Stimulated activated effector memory CD8-positive, alpha-beta T cell treated with anti-CD3 and anti-CD28 coated beads, Interleukin-12 subunit alpha, Interleukin-12 subunit beta, amount 100 ng/mL, for 72 hours (primary cell): Measurements from ENCODE around the gene KCNH2.
A peak's percentile ranks its signal among the peaks of the same experiment; 100 is the strongest.

Source experiments
- ATAC-seq: fragments of 150-1000 bp; cut with Tn5 transposase; 2 replicates; pipeline ENCODE4 v1.10.0; 2021
- DNase-seq, 2 donors: peaks; one replicate each; pipeline ENCODE4 v3.0.0; 2021 to 2022; ENCODE audit warnings: low spot score in 2 of 2
- H3K27ac Mint-ChIP-seq: one replicate; pipeline ENCODE4 v1.8.0; 2022; ENCODE audit warnings: mild to moderate bottlenecking, mixed read lengths
- H3K36me3 Mint-ChIP-seq: one replicate; pipeline ENCODE4 v1.8.0; 2022; ENCODE audit warnings: mild to moderate bottlenecking, mixed read lengths
- H3K4me1 Mint-ChIP-seq: one replicate; pipeline ENCODE4 v1.8.0; 2022; ENCODE audit warnings: mixed read lengths
- H3K4me3 Mint-ChIP-seq: one replicate; pipeline ENCODE4 v1.8.0; 2022; ENCODE audit warnings: mild to moderate bottlenecking, mixed read lengths
- H3K9me3 Mint-ChIP-seq: one replicate; pipeline ENCODE4 v1.8.0; 2022; ENCODE audit warnings: mixed read lengths

The KCNH2 gene

GRCh38 chr7:150993511-150993910 is 15.4 kb upstream of the KCNH2 start:
- peaks cover 6% of the 10 kb centered on the region for H3K36me3 Mint-ChIP-seq
- DNase-seq, result no peak
- H3K9me3 Mint-ChIP-seq, result peaks cover 14% of the 10 kb centered on the region
- H3K27ac Mint-ChIP-seq, result no peak overlapping the region
- H3K4me1 Mint-ChIP-seq, result peaks cover 23% of the 10 kb centered on the region
- ATAC-seq, result no peak
- H3K4me3 Mint-ChIP-seq, result no peak overlapping the region

DNA sequence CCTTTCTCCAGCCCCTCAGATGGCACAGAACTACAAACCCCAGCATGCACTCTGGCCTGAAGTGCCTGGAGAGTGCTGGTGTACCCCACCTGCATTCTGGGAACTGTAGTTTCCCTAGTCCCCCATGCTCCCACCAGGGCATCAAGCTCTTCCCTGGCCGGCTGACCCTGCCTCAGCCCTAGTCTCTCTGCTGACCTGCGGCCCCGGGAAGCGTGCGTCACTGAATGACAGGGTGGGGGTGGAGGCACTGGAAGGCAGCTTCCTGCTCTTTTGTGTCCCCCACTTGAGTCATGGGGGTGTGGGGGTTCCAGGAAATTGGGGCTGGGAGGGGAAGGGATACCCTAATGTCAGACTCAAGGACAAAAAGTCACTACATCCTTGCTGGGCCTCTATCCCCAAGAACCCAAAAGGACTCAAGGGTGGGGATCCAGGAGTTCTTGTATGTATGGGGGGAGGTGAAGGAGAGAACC is 14.7 kb upstream of the KCNH2 start:
- peak; percentile 31 for ATAC-seq
- no peak overlapping the region for H3K27ac Mint-ChIP-seq
- H3K9me3 Mint-ChIP-seq, result peaks cover 14% of the 10 kb centered on the region
- DNase-seq, result no peak
- H3K36me3 Mint-ChIP-seq, result peaks cover 6% of the 10 kb centered on the region
- H3K4me1 Mint-ChIP-seq, result peaks cover 24% of the 10 kb centered on the region
- no peak overlapping the region for H3K4me3 Mint-ChIP-seq

DNA sequence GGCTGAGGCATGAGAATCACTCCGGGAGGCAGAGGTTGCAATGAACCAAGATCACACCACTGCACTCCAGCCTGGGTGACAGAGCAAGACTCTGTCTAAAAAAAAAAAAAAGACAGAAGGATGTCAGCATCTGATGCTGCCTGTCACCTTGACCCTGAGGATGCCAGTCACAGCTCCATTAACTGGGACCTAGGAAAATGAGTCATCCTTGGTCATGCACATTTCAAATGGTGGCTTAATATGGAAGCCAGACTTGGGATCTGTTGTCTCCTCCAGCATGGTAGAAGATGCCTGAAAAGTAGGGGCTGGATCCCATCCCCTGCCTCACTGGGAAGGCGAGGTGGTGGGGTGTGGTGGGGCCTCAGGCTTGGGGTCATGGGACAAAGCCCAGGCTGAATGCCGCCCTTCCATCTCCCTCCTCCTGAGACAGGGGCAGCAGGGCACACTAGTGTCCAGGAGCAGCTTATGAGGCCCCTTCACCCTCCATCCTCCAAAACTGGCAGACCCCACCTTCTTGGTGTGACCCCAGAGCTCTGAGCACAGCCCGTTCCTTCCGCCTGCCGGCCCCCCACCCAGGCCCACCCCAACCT is 14.0 kb upstream of the KCNH2 start:
- no peak for DNase-seq
- ATAC-seq, result no peak
- no peak overlapping the region for H3K4me3 Mint-ChIP-seq
- no peak overlapping the region for H3K27ac Mint-ChIP-seq
- peaks cover 19% of the 10 kb centered on the region for H3K4me1 Mint-ChIP-seq
- peaks cover 6% of the 10 kb centered on the region for H3K36me3 Mint-ChIP-seq
- peaks cover 14% of the 10 kb centered on the region for H3K9me3 Mint-ChIP-seq

DNA sequence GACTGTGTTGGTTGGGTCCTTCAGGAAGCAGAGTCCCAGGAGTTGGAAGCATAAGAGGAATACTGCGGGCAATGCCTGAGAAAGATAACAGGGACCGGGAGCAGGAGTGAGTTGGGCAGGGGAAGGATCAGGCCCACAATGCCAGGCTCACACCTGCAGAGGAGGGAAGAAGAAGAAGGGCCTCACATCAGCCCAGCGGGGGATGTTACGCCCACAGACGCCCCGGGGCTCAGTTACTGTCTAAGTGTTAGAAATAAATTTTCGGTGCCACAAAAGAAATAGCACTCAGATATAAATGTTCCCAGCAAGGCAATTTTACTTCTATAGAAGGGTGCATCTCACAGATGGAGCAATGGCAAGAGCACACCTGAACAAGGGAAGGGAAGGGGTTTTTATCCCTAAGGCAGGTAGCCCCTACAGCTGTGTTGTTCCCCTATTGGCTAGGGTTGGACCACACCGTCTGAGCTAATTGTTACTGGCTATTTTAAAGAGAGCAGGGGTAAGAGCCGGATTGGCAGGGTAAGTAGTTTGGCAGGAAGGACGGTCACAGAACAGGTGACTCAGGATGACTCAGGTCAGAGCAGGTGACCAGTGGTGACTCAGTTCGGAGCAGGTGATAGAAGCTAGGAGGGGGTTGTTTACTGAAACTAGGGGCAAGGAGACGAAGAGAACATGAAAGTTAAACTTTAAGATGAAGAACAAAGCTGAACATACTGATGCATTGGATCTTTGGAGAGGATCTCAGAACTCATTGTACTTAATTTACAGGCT is 12.5 kb upstream of the KCNH2 start, which contains the start of gene NOS3:
TSS of gene NOS3 (plus strand) at position 602 of the 771 bp plus-strand sequence. CDS start 2,787 bp downstream, outside the sequence.
- ATAC-seq (no peak), DNase-seq (no peak)
- H3K27ac Mint-ChIP-seq, result no peak within 1 kb of the TSS
- peaks cover 14% of the 10 kb centered on the region for H3K9me3 Mint-ChIP-seq
- H3K4me1 Mint-ChIP-seq, result peaks cover 27% of the 10 kb centered on the region
- H3K36me3 Mint-ChIP-seq, result peaks cover 6% of the 10 kb centered on the region
- H3K4me3 Mint-ChIP-seq, result no peak within 1 kb of the TSS

DNA sequence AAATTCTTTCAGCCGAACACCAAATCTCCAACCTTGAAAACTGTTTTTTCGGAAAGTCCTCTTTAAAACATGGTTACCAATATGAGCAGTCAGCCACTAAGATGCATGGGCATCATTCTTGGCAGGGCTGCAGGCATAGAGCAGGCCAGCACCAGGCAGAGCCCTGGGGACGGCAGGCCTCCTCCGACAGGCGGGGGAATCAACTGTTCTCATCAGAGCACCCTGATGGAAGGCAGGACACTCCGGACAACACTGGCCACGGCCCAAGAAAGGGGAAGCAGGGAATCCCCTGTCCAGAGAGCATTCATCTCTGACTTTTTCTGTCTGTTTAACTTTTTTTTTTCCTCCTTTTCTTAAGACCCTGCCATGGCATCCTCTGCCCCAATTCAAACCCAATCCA is 11.3 kb upstream of the KCNH2 start:
- Mint-ChIP-seq H3K4me3 (no peak overlapping the region), H3K27ac (no peak overlapping the region), H3K4me1 (peaks cover 28% of the 10 kb centered on the region), H3K9me3 (peaks cover 14% of the 10 kb centered on the region), H3K36me3 (peaks cover 6% of the 10 kb centered on the region)
- ATAC-seq (no peak), DNase-seq (no peak)

DNA sequence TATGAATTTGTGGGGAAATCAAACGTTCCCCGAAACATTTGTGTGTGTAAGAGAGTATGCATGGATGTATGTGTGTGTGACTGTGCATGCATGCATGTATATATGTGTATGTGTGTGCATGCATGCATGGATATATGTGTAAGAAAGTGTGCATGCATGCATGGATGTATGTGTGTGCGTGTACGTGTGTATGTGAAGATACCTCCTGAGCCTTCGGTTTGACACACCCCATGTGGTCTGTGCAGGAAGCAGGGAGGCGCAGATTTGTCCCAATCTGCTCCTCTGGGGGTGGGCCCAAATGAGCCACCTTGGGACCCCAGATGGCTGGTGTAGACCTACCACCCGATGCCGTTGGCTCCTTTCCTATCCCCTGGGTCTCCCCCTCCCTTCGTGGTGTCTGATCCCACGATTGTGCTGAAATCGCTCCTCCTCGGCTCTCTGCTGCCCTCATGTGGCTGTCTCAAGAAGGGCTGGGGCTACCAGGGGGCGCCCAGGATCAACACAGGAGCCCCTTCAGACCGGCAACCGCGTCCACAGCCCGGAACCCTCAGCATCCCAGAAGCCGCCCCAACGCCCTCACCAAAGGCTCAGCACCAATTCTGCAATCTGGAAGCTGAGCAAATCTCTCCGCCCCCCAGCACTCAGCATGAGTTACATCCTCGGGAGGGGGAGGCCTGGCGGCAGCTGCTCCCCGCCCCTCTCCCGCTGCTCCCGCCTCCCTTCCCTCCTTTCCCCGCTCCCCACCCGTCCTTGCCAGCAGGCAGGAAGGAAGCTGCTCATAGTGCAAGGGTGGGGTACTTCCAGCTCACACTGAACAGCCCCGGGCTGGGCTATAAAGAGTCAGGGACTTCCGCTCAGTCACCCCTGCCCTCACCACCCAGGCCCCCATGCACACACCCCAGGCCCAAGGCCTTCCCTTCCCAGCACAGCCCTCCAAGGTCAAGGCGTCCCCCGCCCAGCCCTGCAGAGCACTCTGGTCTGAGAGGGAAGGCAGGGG is 10.4 kb upstream of the KCNH2 start:
- peak overlapping the region; percentile 40 for H3K4me3 Mint-ChIP-seq
- no peak overlapping the region for H3K27ac Mint-ChIP-seq
- H3K36me3 Mint-ChIP-seq, result peaks cover 6% of the 10 kb centered on the region
- peaks cover 14% of the 10 kb centered on the region for H3K9me3 Mint-ChIP-seq
- H3K4me1 Mint-ChIP-seq, result peaks cover 28% of the 10 kb centered on the region
- DNase-seq, result peak; percentile 70 to 88
- peak; percentile 75 for ATAC-seq

DNA sequence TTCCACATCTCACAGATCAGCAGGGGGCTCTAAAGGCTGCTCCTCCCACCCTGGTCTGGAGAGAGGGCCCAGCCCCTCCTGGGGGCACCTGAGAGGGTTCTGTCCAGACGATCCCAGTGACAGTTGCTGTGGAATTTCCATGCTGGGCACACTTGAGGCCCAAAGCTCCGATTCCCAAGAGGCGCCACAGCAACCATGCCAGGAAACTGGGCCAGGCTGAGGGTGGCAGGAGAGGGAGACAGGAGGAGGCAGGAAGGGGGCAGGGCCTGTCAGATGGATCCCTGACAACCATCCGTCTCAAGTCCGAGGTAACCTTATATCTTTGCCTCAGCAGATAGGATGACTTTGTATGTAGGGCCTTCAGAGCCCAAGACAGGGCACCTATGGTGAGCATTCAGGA is 8.4 kb upstream of the KCNH2 start:
- Mint-ChIP-seq H3K4me1 (peaks cover 22% of the 10 kb centered on the region), H3K27ac (no peak overlapping the region), H3K9me3 (peaks cover 14% of the 10 kb centered on the region), H3K36me3 (no peaks in the 10 kb centered on the region), H3K4me3 (no peak overlapping the region)
- DNase-seq (no peak), ATAC-seq (no peak)

DNA sequence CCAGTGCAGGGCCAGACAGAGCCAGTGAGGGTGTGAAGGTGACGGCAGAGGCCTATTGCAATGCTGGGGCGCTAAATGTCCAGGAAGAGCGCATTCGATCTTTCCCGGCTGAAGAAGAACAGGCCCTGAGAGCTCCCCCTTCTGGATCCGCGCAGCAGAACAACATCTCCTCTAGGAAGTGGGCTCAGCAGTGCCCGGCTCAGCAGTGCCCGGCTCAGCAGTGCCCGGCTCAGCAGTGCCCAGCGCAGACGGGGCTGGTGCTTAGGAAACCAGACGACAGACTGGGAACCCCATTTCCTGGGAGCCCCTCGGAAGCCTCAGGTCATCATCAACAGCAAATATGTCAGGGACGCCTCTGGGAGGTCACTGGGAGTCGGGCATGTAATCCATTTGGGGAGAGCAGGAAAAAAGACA is 8.0 kb upstream of the KCNH2 start:
- ATAC-seq, result peak; percentile 65
- peaks cover 10% of the 10 kb centered on the region for H3K9me3 Mint-ChIP-seq
- H3K4me1 Mint-ChIP-seq, result peaks cover 22% of the 10 kb centered on the region
- DNase-seq, result peak; percentile 36 to 76
- no peaks in the 10 kb centered on the region for H3K36me3 Mint-ChIP-seq
- H3K4me3 Mint-ChIP-seq, result no peak overlapping the region
- H3K27ac Mint-ChIP-seq, result no peak overlapping the region

DNA sequence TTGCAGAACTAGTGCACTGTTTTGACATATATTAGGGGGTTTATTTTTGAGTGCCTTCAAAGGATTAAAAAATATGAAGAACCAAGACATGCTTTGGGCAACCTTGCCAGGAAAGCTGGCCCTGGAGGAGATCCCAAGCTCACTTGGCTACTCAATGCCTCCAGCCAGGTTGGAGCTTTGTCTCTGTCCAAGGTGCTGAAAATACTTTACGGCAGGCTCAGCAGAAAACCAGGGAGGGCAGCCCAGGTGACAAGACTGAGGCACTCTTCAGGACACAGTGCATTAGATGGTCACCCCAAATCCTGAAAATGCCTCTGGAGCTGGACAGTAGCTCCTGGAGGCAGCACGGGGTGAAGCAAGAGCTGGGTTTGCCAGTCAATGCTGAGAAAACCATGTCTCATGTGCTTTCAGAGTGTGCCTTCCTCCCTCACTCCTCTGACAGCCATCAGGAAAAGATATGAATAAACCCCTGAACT is 5.8 kb upstream of the KCNH2 start:
- no peak overlapping the region for H3K27ac Mint-ChIP-seq
- no peak for DNase-seq
- no peaks in the 10 kb centered on the region for H3K9me3 Mint-ChIP-seq
- no peak for ATAC-seq
- H3K4me1 Mint-ChIP-seq, result peaks cover 21% of the 10 kb centered on the region
- H3K36me3 Mint-ChIP-seq, result no peaks in the 10 kb centered on the region
- H3K4me3 Mint-ChIP-seq, result no peak overlapping the region

DNA sequence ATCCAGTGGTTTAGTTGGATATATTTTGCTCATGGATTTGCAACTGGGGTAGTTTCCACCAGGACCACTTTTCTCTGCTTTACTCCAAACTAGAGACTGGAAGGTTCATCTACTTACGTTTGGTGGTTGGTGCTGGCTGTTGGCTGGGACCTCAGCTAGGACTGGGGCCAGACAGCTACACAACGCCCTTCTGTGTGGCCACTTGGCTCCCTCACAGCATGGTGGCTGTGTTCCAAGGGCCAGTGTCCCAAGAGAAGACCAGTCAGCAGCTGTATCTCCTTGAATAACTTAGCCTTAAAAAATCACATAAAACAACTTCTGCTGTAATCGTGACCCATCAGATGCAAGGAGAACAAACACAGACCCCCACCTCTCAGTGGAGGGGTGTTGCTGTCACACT is 4.2 kb upstream of the KCNH2 start:
- no peaks in the 10 kb centered on the region for H3K36me3 Mint-ChIP-seq
- H3K4me1 Mint-ChIP-seq, result peaks cover 18% of the 10 kb centered on the region
- no peak overlapping the region for H3K27ac Mint-ChIP-seq
- DNase-seq (no peak), ATAC-seq (no peak)
- no peaks in the 10 kb centered on the region for H3K9me3 Mint-ChIP-seq
- H3K4me3 Mint-ChIP-seq, result no peak overlapping the region

DNA sequence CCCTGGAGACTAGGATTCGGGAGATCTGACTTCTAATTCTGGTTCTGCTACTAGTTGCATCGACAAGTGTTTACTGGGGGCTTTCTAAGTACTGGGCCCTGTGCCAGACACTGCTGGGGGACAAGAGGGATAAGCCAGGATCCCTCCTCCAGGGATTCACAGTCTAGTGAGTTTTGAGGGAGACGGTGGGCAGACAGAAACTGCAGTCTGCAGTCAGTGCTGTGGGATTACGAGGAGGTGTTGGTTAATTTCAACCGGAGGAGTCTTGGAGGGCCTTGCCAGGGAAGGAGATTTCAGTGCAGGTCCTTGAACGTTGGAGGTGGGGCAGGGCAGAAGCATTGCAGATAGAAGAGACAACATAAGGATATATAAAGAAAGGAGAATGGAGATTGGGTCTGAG is 3.5 kb upstream of the KCNH2 start:
- peaks cover 25% of the 10 kb centered on the region for H3K4me1 Mint-ChIP-seq
- H3K27ac Mint-ChIP-seq, result no peak overlapping the region
- no peaks in the 10 kb centered on the region for H3K36me3 Mint-ChIP-seq
- H3K9me3 Mint-ChIP-seq, result no peaks in the 10 kb centered on the region
- DNase-seq (no peak), ATAC-seq (no peak)
- no peak overlapping the region for H3K4me3 Mint-ChIP-seq

- no peak for ATAC-seq
- Mint-ChIP-seq H3K9me3 (no peaks in the 10 kb centered on the region), H3K27ac (no peak overlapping the region), H3K4me1 (peaks cover 24% of the 10 kb centered on the region), H3K36me3 (no peaks in the 10 kb centered on the region), H3K4me3 (no peak overlapping the region)
- DNase-seq, result no peak
Observed at GRCh38 chr7:150980663-150981062, 2.5 kb upstream of the KCNH2 start.

DNA sequence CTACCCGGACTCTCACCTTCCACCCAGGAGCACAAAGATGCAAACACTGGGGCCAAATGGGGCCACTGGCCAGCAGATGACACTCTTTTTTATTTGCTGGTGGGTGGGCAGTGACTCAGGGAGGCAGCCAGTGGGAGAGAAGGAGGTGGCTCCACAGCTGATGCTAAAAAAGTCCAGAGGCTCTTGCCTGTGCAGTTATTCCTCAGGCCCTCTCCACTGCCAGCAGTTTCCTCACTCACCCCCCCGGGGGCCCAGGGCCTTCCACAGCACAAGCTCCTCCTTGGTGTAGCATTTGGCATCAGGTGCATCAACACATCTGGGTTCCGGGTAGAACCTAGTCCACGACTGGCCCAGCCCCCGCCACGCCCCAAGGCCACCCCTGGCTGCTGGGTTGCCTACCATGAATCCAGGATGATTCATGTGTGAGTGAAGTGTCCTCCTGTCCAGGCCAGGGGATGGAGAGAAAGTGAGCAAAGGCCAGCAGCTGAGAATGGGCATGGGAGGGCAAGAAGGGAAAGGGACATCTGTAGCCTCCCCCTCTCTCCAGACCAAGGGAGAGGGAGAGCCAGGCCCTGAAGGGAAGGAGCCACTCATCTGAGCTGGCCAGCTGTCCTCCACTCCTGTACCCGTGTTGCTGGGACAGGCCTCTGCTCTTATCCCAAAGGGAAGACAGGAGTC is 1.7 kb upstream of the KCNH2 start:
- Mint-ChIP-seq H3K9me3 (no peaks in the 10 kb centered on the region), H3K4me1 (peaks cover 29% of the 10 kb centered on the region), H3K27ac (no peak overlapping the region), H3K4me3 (peak overlapping the region; percentile 15), H3K36me3 (no peaks in the 10 kb centered on the region)
- DNase-seq, result no peak
- no peak for ATAC-seq

DNA sequence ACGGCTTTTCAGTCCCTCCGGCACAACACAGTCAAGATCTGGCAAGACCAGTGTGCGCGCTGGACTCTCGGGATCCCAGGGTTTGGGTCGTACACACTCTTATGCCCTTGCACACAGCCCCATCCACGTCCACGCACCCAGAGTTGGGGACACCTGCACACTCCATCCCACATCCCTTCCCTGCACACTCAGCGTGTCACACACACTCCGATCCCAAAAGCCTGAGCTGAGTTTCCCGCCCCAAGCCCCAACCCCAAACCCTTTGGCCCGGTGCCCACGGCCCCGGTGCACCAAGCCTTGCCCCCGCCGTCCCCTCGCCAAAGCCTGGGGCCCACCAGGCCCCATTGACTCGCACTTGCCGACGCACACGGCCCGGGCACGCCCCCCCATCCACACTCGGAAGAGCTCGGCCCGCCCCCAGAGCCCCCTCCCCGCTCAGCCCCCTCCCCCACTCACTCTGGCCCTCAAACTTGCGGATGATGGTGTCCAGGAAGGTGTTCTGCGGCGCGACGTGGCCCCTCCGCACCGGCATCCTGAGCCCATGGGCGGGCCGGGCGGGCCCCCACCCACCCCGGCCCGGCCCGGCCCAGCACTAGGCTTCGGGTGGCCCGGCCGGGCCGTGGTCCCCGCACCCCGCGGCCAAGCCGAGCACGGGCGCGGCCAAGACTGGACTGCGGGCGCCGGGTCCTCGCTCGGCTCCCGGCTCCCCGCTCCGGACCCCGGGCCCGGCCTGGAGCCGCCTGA is 567 bp downstream of the KCNH2 start:
- Mint-ChIP-seq H3K27ac (no peak overlapping the region), H3K9me3 (no peaks in the 10 kb centered on the region), H3K36me3 (no peaks in the 10 kb centered on the region), H3K4me3 (peak overlapping the region; percentile 64), H3K4me1 (peaks cover 38% of the 10 kb centered on the region)
- no peak for ATAC-seq
- no peak for DNase-seq
